Measurements from ENCODE around the gene RAB8A.

Gene RAB8A

DNA sequence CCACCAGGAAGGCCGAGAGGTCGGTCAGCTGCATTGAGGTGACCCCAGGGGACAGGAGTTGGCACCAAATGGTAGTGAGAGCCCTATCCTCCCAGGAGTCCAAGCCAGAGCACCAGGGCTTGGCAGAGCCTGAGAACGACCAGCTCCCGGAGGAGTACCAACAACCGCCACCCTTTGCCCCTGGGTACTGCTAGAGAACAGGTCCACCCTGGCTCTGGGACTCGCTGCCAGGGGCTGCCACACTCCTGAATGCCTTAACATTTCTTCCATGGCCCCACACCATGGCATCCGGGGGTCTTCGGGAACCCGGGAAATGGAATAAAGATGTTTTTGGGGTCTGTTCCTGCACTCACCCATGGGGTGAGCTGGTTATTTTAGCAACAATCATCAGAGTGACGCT, 45.9 kb downstream of the RAB8A start:
- WGBS, 2 experiments = 92 to 93% methylated on average over 10 of the region's 10 CpGs
- Histone ChIP-seq H3K4me1 (ENCODE audit: control insufficient read depth, insufficient read depth, low read length) (no peaks in the 10 kb centered on the region), H3K4me3 (ENCODE audit: insufficient read depth, low read depth, low read length) (no peak overlapping the region), H3K27ac (ENCODE audit: insufficient read depth, low read depth, low read length, poor library complexity, severe bottlenecking) (no peak overlapping the region), H3K36me3 (ENCODE audit: control insufficient read depth, insufficient read depth, low read length) (no peaks in the 10 kb centered on the region), H3K27me3 (ENCODE audit: control insufficient read depth, insufficient read depth, low read length, poor library complexity, severe bottlenecking) (no peaks in the 10 kb centered on the region), H3K9me3 (ENCODE audit: control insufficient read depth, low read length) (no peaks in the 10 kb centered on the region)

DNA sequence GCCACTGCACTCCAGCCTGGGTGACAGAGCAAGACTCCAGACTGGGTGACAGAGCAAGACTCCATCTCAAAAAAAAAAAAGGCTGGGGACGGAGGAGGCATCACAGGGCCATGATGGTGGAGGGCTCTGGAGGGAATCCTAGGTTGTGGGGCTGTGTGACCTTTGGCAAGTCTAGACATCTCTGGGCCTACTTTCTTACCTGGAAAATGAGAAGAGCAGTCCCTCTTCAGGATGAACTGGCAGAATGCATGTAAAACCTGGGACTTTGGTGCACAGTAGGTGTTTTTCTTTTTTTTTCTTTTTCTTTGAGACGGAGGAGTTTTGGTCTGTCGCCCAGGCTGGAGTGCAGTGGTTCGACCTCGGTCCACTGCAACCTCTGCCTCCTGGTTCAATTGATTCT, 48.0 kb downstream of the RAB8A start:
- H3K4me1 ChIP-seq (ENCODE audit: control insufficient read depth, insufficient read depth, low read length) = no peaks in the 10 kb centered on the region
- 86 to 89% methylated on average over 4 to 5 of the region's 5 CpGs for WGBS, 2 experiments

DNA sequence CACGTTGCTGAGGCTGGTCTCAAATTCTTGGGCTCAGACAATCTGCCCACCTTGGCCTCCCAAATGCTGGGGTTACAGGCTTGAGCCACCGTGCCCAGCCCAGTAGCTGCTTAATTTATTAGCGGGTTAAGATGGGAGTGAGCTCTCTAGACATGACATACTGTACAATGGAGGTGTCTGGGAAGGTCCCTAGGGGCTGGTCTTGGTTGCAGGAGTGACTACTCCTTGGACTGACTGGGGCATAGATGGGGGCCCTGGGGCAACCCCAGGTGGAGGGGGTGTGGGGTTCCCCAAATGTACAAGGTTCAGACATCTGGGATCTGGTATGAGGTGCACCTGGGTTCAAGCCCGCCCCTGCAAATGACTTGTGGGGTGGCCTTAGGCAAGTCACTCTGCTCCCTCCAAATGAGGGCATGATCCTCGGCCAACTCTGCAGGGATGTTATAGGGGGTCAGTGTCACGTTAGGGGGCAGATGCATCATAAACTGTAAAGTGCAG, 48.8 kb downstream of the RAB8A start:
- no peak overlapping the region for H3K27ac ChIP-seq (ENCODE audit: insufficient read depth, low read depth, low read length, poor library complexity, severe bottlenecking)
- H3K4me1 ChIP-seq (ENCODE audit: control insufficient read depth, insufficient read depth, low read length) = no peaks in the 10 kb centered on the region
- no peaks in the 10 kb centered on the region for H3K36me3 ChIP-seq (ENCODE audit: control insufficient read depth, insufficient read depth, low read length)
- 77 to 82% methylated on average over 6 of the region's 6 CpGs for WGBS, 2 experiments
- H3K4me3 ChIP-seq (ENCODE audit: insufficient read depth, low read depth, low read length) = no peak overlapping the region
- no peaks in the 10 kb centered on the region for H3K9me3 ChIP-seq (ENCODE audit: control insufficient read depth, low read length)
- H3K27me3 ChIP-seq (ENCODE audit: control insufficient read depth, insufficient read depth, low read length, poor library complexity, severe bottlenecking) = no peaks in the 10 kb centered on the region

More for the DNA sequence above, 48.0 kb downstream of the RAB8A start:
- Histone ChIP-seq H3K27me3 (ENCODE audit: control insufficient read depth, insufficient read depth, low read length, poor library complexity, severe bottlenecking) (no peaks in the 10 kb centered on the region), H3K27ac (ENCODE audit: insufficient read depth, low read depth, low read length, poor library complexity, severe bottlenecking) (no peak overlapping the region), H3K4me3 (ENCODE audit: insufficient read depth, low read depth, low read length) (no peak overlapping the region), H3K36me3 (ENCODE audit: control insufficient read depth, insufficient read depth, low read length) (no peaks in the 10 kb centered on the region), H3K9me3 (ENCODE audit: control insufficient read depth, low read length) (no peaks in the 10 kb centered on the region)

DNA sequence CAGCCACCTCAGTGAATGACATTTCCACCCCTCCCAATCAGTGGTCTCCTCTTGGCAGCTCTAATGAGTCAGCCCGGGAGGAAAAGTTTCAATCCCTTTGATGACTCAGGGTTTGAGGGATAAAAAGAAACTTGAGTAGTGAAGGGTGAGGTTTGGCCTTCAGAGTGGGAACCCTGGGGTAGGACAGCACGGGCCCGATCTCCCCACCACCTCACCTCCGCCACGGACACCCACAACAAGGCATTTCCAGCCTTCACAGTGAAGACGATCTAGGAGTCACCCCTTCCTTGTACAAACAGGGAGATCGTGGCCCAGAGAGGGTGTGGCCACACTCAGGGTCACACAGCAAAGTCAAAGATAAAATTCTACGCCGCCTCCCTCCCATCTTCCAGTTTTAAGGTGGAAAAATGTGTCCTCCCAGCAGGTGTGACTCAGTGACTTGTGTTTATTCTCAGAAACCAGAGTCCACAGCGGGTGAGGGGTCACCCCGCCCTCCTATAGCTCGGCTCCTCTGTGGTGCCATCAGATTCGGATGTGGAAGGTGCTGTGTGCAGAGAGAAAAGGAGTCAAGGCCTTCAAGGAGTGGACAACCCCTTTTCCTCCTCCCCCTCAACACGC, 49.4 kb downstream of the RAB8A start:
- no peaks in the 10 kb centered on the region for H3K36me3 ChIP-seq (ENCODE audit: control insufficient read depth, insufficient read depth, low read length)
- H3K9me3 ChIP-seq (ENCODE audit: control insufficient read depth, low read length) = no peaks in the 10 kb centered on the region
- H3K4me1 ChIP-seq (ENCODE audit: control insufficient read depth, insufficient read depth, low read length) = no peaks in the 10 kb centered on the region
- no peaks in the 10 kb centered on the region for H3K27me3 ChIP-seq (ENCODE audit: control insufficient read depth, insufficient read depth, low read length, poor library complexity, severe bottlenecking)
- H3K27ac ChIP-seq (ENCODE audit: insufficient read depth, low read depth, low read length, poor library complexity, severe bottlenecking) = no peak overlapping the region
- WGBS, 2 experiments = 74 to 79% methylated on average over 14 of the region's 14 CpGs
- H3K4me3 ChIP-seq (ENCODE audit: insufficient read depth, low read depth, low read length) = no peak overlapping the region

GRCh38 chr19:16161840-16162239, 50.2 kb downstream of the RAB8A start:
- WGBS, 2 experiments = 84 to 90% methylated on average over 3 of the region's 3 CpGs
- H3K4me1 ChIP-seq (ENCODE audit: control insufficient read depth, insufficient read depth, low read length) = no peaks in the 10 kb centered on the region
- H3K27ac ChIP-seq (ENCODE audit: insufficient read depth, low read depth, low read length, poor library complexity, severe bottlenecking) = no peak overlapping the region
- no peaks in the 10 kb centered on the region for H3K27me3 ChIP-seq (ENCODE audit: control insufficient read depth, insufficient read depth, low read length, poor library complexity, severe bottlenecking)
- H3K9me3 ChIP-seq (ENCODE audit: control insufficient read depth, low read length) = no peaks in the 10 kb centered on the region
- no peak overlapping the region for H3K4me3 ChIP-seq (ENCODE audit: insufficient read depth, low read depth, low read length)
- H3K36me3 ChIP-seq (ENCODE audit: control insufficient read depth, insufficient read depth, low read length) = no peaks in the 10 kb centered on the region

- WGBS, 2 experiments = 85 to 88% methylated on average over 13 of the region's 13 CpGs
- Histone ChIP-seq H3K4me3 (ENCODE audit: insufficient read depth, low read depth, low read length) (no peak overlapping the region), H3K36me3 (ENCODE audit: control insufficient read depth, insufficient read depth, low read length) (no peaks in the 10 kb centered on the region), H3K4me1 (ENCODE audit: control insufficient read depth, insufficient read depth, low read length) (no peaks in the 10 kb centered on the region), H3K27ac (ENCODE audit: insufficient read depth, low read depth, low read length, poor library complexity, severe bottlenecking) (no peak overlapping the region), H3K27me3 (ENCODE audit: control insufficient read depth, insufficient read depth, low read length, poor library complexity, severe bottlenecking) (no peaks in the 10 kb centered on the region), H3K9me3 (ENCODE audit: control insufficient read depth, low read length) (no peaks in the 10 kb centered on the region)
Observed at GRCh38 chr19:16164222-16164890, 52.7 kb downstream of the RAB8A start.

- no peak overlapping the region for H3K27ac ChIP-seq (ENCODE audit: insufficient read depth, low read depth, low read length, poor library complexity, severe bottlenecking)
- H3K36me3 ChIP-seq (ENCODE audit: control insufficient read depth, insufficient read depth, low read length) = no peaks in the 10 kb centered on the region
- WGBS, 2 experiments = 80 to 90% methylated on average over 1 of the region's 1 CpG
- no peaks in the 10 kb centered on the region for H3K4me1 ChIP-seq (ENCODE audit: control insufficient read depth, insufficient read depth, low read length)
- H3K9me3 ChIP-seq (ENCODE audit: control insufficient read depth, low read length) = no peaks in the 10 kb centered on the region
- no peak overlapping the region for H3K4me3 ChIP-seq (ENCODE audit: insufficient read depth, low read depth, low read length)
- no peaks in the 10 kb centered on the region for H3K27me3 ChIP-seq (ENCODE audit: control insufficient read depth, insufficient read depth, low read length, poor library complexity, severe bottlenecking)
Observed at GRCh38 chr19:16166417-16166816, 54.7 kb downstream of the RAB8A start.

DNA sequence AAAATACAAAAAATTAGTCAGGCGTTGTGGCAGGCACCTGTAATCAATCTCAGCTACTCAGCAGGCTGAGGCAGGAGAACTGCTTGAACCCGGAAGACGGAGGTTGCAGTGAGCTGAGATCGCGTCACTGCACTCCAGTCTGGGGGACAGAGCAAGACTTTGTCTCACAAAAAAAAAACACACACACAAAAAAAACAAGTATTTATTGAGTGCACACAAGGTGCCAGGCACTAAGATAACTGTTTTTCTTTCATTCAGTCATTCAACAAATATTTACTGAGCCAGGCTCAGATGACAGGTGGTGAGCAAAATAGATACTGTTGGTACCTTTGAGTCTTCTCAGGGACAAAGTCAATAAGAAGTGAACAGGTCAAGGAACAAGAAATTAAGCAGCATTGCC, 55.4 kb downstream of the RAB8A start:
- Histone ChIP-seq H3K27me3 (ENCODE audit: control insufficient read depth, insufficient read depth, low read length, poor library complexity, severe bottlenecking) (no peaks in the 10 kb centered on the region), H3K4me3 (ENCODE audit: insufficient read depth, low read depth, low read length) (no peak overlapping the region), H3K36me3 (ENCODE audit: control insufficient read depth, insufficient read depth, low read length) (no peaks in the 10 kb centered on the region), H3K4me1 (ENCODE audit: control insufficient read depth, insufficient read depth, low read length) (no peaks in the 10 kb centered on the region), H3K9me3 (ENCODE audit: control insufficient read depth, low read length) (no peaks in the 10 kb centered on the region), H3K27ac (ENCODE audit: insufficient read depth, low read depth, low read length, poor library complexity, severe bottlenecking) (no peak overlapping the region)
- WGBS, 2 experiments = 92% methylated on average over 5 of the region's 5 CpGs

DNA sequence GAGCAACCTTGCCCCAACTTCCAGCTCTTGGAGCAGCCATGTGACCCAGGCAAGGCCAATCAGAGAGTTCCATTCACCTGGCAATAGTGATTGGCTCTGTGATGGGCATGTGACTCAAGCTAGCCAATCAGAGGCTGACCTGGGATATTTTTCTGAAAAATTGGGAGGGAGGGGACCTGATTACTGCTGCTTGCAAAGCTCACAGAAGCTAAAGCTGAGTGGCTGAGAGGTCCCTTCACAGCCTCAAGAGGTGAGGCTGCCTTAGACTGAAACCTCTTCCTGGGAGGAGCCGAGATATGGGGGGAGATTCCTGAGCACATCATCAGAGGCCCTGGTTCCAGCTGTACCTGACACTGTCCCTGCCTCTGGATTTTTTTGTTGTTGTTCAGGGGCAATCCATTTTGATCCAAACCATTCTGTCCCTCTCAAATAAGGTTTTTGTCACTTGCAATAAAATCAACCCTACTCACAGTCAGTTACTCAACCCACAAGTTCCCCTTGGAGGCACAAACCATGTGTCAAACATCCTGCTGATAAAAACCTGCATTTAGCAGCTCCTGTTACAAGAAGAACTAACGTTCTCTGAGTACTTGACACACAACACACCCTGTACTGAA, 56.9 kb downstream of the RAB8A start:
- H3K4me3 ChIP-seq (ENCODE audit: insufficient read depth, low read depth, low read length) = no peak overlapping the region
- no peaks in the 10 kb centered on the region for H3K27me3 ChIP-seq (ENCODE audit: control insufficient read depth, insufficient read depth, low read length, poor library complexity, severe bottlenecking)
- no peaks in the 10 kb centered on the region for H3K4me1 ChIP-seq (ENCODE audit: control insufficient read depth, insufficient read depth, low read length)
- no peak overlapping the region for H3K27ac ChIP-seq (ENCODE audit: insufficient read depth, low read depth, low read length, poor library complexity, severe bottlenecking)
- H3K36me3 ChIP-seq (ENCODE audit: control insufficient read depth, insufficient read depth, low read length) = no peaks in the 10 kb centered on the region
- 80 to 89% methylated on average over 2 of the region's 2 CpGs for WGBS, 2 experiments
- H3K9me3 ChIP-seq (ENCODE audit: control insufficient read depth, low read length) = no peaks in the 10 kb centered on the region

GRCh38 chr19:16170134-16170533, 58.4 kb downstream of the RAB8A start:
- Histone ChIP-seq H3K36me3 (ENCODE audit: control insufficient read depth, insufficient read depth, low read length) (no peaks in the 10 kb centered on the region), H3K27me3 (ENCODE audit: control insufficient read depth, insufficient read depth, low read length, poor library complexity, severe bottlenecking) (no peaks in the 10 kb centered on the region), H3K4me3 (ENCODE audit: insufficient read depth, low read depth, low read length) (no peak overlapping the region), H3K27ac (ENCODE audit: insufficient read depth, low read depth, low read length, poor library complexity, severe bottlenecking) (no peak overlapping the region), H3K9me3 (ENCODE audit: control insufficient read depth, low read length) (no peaks in the 10 kb centered on the region), H3K4me1 (ENCODE audit: control insufficient read depth, insufficient read depth, low read length) (no peaks in the 10 kb centered on the region)
- WGBS, 2 experiments = 76 to 81% methylated on average over 1 of the region's 1 CpG
